HUES64 (cell line): ENCODE measurements around the gene PANK1. TPM values are rescaled to one million over a fixed set of nuclear protein-coding genes. Genes with fewer than 3 reads are reported as not detected.

ENCODE experiments used
- H3K27ac ChIP-seq: 2 replicates; pipeline ENCODE4 v1.7.0; 2013; ENCODE audit warnings: low read depth, low read length, inconsistent platforms
- H3K27me3 ChIP-seq: 2 replicates; pipeline ENCODE4 v1.6.1; 2013; ENCODE audit warnings: mild to moderate bottlenecking, low read length; ENCODE audit not compliant: insufficient read depth
- H3K36me3 ChIP-seq: 2 replicates; pipeline ENCODE4 v1.6.1; 2013; ENCODE audit warnings: mild to moderate bottlenecking, low read length; ENCODE audit not compliant: insufficient read depth
- H3K4me1 ChIP-seq: 2 replicates; pipeline ENCODE4 v1.6.1; 2013; ENCODE audit warnings: mild to moderate bottlenecking, low read length, moderate library complexity; ENCODE audit not compliant: insufficient read depth
- H3K4me3 ChIP-seq: 2 replicates; pipeline ENCODE4 v1.5.1; 2013; ENCODE audit warnings: mild to moderate bottlenecking, low read length, moderate library complexity
- H3K9ac ChIP-seq: 2 replicates; pipeline ENCODE4 v1.6.1; 2013; ENCODE audit warnings: mild to moderate bottlenecking, low read depth, low read length
- H3K9me3 ChIP-seq: 2 replicates; pipeline ENCODE4 v1.6.1; 2013; ENCODE audit warnings: low read depth, low read length; ENCODE audit not compliant: insufficient read depth
- WGBS: fragments of 150-250, 120-280 bp; methylation state at CpG from one replicate; pipeline ENCODE4 v1.1.7; 2013; ENCODE audit warnings: missing lambda C conversion rate; 5-methylcytosine and 5-hydroxymethylcytosine counted together
- polyA plus RNA-seq, 2 experiments: library from polyadenylated mRNA; stranded (reverse); fragments of 50-300 nt; gene quantifications; one replicate each; pipeline ENCODE4 v1.2.3, GENCODE V29; 2013

Gene PANK1
- 29.1 TPM for polyA plus RNA-seq (2013, experiment 1 of 2)
- polyA plus RNA-seq (2013, experiment 2 of 2) = 29.9 TPM

GRCh38 chr10:89644967-89645741 is at the start of gene PANK1:
Gene PANK1 (minus strand): TSS chr10:89645242. CDS start chr10:89644891, 351 bp downstream.
- under 1% methylated on average over 55 of the region's 56 CpGs for WGBS
- H3K4me1 ChIP-seq = peaks cover 26% of the 10 kb centered on the region
- H3K27me3 ChIP-seq = no peaks in the 10 kb centered on the region

GRCh38 chr10:89693176-89693575 is 48.1 kb upstream of the PANK1 start:
- no peak overlapping the region for H3K4me3 ChIP-seq
- no peak overlapping the region for H3K9ac ChIP-seq
- H3K4me1 ChIP-seq = peaks cover 16% of the 10 kb centered on the region
- no peaks in the 10 kb centered on the region for H3K27me3 ChIP-seq
- no peaks in the 10 kb centered on the region for H3K36me3 ChIP-seq
- 95% methylated on average over 5 of the region's 5 CpGs for WGBS
- no peak overlapping the region for H3K27ac ChIP-seq
- H3K9me3 ChIP-seq = no peaks in the 10 kb centered on the region

More at GRCh38 chr10:89644967-89645741, at the start of gene PANK1:
- Histone ChIP-seq H3K36me3 (no peaks in the 10 kb centered on the region), H3K27ac (peak within 1 kb of the TSS; percentile 89), H3K9me3 (no peaks in the 10 kb centered on the region), H3K9ac (peak within 1 kb of the TSS; percentile 95), H3K4me3 (peak within 1 kb of the TSS; percentile 76)

GRCh38 chr10:89692416-89692815 is 47.4 kb upstream of the PANK1 start:
- Histone ChIP-seq H3K36me3 (no peaks in the 10 kb centered on the region), H3K27me3 (no peaks in the 10 kb centered on the region), H3K4me1 (peaks cover 16% of the 10 kb centered on the region), H3K9me3 (no peaks in the 10 kb centered on the region), H3K9ac (no peak overlapping the region), H3K4me3 (no peak overlapping the region), H3K27ac (no peak overlapping the region)
- WGBS = 71% methylated on average over 4 of the region's 4 CpGs

- no peak overlapping the region for H3K9ac ChIP-seq
- 0 out of 2 replicates have a peak, but pooled peaks cover 3% of the 10 kb centered on the region for H3K4me1 ChIP-seq
- no peaks in the 10 kb centered on the region for H3K9me3 ChIP-seq
- no peak overlapping the region for H3K27ac ChIP-seq
- 95% methylated on average over 1 of the region's 2 CpGs for WGBS
- H3K27me3 ChIP-seq = no peaks in the 10 kb centered on the region
- no peaks in the 10 kb centered on the region for H3K36me3 ChIP-seq
- no peak overlapping the region for H3K4me3 ChIP-seq
Observed at GRCh38 chr10:89690027-89690426, 45.0 kb upstream of the PANK1 start.

- no peak overlapping the region for H3K4me3 ChIP-seq
- WGBS = 95% methylated on average over 4 of the region's 4 CpGs
- no peaks in the 10 kb centered on the region for H3K4me1 ChIP-seq
- H3K27me3 ChIP-seq = no peaks in the 10 kb centered on the region
- no peaks in the 10 kb centered on the region for H3K36me3 ChIP-seq
- H3K27ac ChIP-seq = no peak overlapping the region
- no peaks in the 10 kb centered on the region for H3K9me3 ChIP-seq
- H3K9ac ChIP-seq = no peak overlapping the region
Observed at GRCh38 chr10:89685936-89686335, 40.9 kb upstream of the PANK1 start.

- Histone ChIP-seq H3K36me3 (no peaks in the 10 kb centered on the region), H3K27me3 (no peaks in the 10 kb centered on the region), H3K9ac (no peak overlapping the region), H3K4me3 (no peak overlapping the region), H3K27ac (no peak overlapping the region), H3K9me3 (no peaks in the 10 kb centered on the region), H3K4me1 (no peaks in the 10 kb centered on the region)
- 93% methylated on average over 2 of the region's 2 CpGs for WGBS
Observed at GRCh38 chr10:89684604-89685003, 39.6 kb upstream of the PANK1 start.

- Histone ChIP-seq H3K9me3 (no peaks in the 10 kb centered on the region), H3K36me3 (no peaks in the 10 kb centered on the region), H3K9ac (no peak overlapping the region), H3K4me3 (no peak overlapping the region), H3K4me1 (no peaks in the 10 kb centered on the region), H3K27me3 (no peaks in the 10 kb centered on the region), H3K27ac (no peak overlapping the region)
- WGBS = 91% methylated on average over 5 of the region's 5 CpGs
Observed at GRCh38 chr10:89683883-89684282, 38.8 kb upstream of the PANK1 start.

- H3K9me3 ChIP-seq = no peaks in the 10 kb centered on the region
- H3K27me3 ChIP-seq = peaks cover 4% of the 10 kb centered on the region; the same call in 1 of the 2 replicates
- H3K9ac ChIP-seq = no peak overlapping the region
- WGBS = 82% methylated on average over 2 of the region's 3 CpGs
- no peak overlapping the region for H3K27ac ChIP-seq
- peaks cover 6% of the 10 kb centered on the region for H3K4me1 ChIP-seq
- H3K36me3 ChIP-seq = no peaks in the 10 kb centered on the region
- no peak overlapping the region for H3K4me3 ChIP-seq
Observed at GRCh38 chr10:89679986-89680385, 34.9 kb upstream of the PANK1 start.

- no peaks in the 10 kb centered on the region for H3K36me3 ChIP-seq
- H3K27ac ChIP-seq = no peak overlapping the region
- no peak overlapping the region for H3K4me3 ChIP-seq
- peaks cover 12% of the 10 kb centered on the region for H3K4me1 ChIP-seq
- no peaks in the 10 kb centered on the region for H3K9me3 ChIP-seq
- H3K27me3 ChIP-seq = peaks cover 4% of the 10 kb centered on the region; the same call in 1 of the 2 replicates
- H3K9ac ChIP-seq = no peak overlapping the region
Observed at GRCh38 chr10:89677341-89677740, 32.3 kb upstream of the PANK1 start.

GRCh38 chr10:89670926-89671325 is 25.9 kb upstream of the PANK1 start:
- 88% methylated on average over 1 of the region's 1 CpG for WGBS
- Histone ChIP-seq H3K27ac (no peak overlapping the region), H3K9me3 (no peaks in the 10 kb centered on the region), H3K4me3 (no peak overlapping the region), H3K4me1 (peaks cover 12% of the 10 kb centered on the region), H3K27me3 (no peaks in the 10 kb centered on the region), H3K9ac (no peak overlapping the region), H3K36me3 (no peaks in the 10 kb centered on the region)

GRCh38 chr10:89669985-89670384 is 24.9 kb upstream of the PANK1 start:
- H3K4me3 ChIP-seq = no peak overlapping the region
- H3K27ac ChIP-seq = no peak overlapping the region
- no peaks in the 10 kb centered on the region for H3K27me3 ChIP-seq
- WGBS = 84% methylated on average over 1 of the region's 1 CpG
- peaks cover 6% of the 10 kb centered on the region for H3K4me1 ChIP-seq
- H3K36me3 ChIP-seq = no peaks in the 10 kb centered on the region
- no peaks in the 10 kb centered on the region for H3K9me3 ChIP-seq
- H3K9ac ChIP-seq = no peak overlapping the region
